ENCODE measurements around the gene KIRREL3.

Gene KIRREL3

DNA sequence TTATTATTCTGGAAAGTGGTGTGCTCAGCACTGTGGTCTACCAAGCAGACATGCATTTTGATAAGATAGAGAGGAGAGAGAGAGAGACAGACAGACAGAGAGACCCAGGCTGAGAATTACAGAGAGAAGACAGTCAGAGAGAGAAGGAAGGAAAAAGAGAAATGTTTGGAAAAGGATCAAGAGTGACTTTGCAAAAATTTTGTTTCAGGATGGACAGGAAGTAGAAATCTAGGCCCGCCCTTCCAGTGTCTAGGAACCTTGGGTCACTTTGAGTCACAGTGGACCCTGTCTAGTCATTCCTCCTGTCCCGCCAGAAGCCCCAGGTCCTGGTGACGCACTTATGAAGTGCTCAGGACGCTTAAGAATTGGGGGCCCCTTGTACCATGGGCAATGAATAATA is 478.4 kb downstream of the KIRREL3 start:
- DNase-seq, result no peak

DNA sequence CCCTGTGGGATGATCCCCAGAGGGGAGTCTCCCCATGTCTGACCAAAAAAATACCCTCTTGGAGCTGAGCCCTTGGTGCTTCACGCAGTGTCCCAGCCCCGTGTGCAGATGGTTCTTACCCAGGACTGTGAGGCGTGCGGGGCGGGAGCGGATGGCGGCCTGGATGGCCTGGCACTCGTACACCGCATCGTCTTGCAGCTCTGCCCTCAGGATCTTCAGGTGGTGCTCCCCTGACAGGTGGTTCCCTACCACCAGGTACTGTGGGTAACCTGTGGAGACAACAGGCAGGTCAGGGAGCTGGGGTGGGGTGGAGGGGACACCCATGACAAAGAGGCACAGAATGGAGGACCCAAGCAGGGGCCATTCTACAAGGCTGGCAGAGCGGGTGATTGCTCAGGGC is 479.4 kb downstream of the KIRREL3 start:
- DNase-seq, result no peak

DNA sequence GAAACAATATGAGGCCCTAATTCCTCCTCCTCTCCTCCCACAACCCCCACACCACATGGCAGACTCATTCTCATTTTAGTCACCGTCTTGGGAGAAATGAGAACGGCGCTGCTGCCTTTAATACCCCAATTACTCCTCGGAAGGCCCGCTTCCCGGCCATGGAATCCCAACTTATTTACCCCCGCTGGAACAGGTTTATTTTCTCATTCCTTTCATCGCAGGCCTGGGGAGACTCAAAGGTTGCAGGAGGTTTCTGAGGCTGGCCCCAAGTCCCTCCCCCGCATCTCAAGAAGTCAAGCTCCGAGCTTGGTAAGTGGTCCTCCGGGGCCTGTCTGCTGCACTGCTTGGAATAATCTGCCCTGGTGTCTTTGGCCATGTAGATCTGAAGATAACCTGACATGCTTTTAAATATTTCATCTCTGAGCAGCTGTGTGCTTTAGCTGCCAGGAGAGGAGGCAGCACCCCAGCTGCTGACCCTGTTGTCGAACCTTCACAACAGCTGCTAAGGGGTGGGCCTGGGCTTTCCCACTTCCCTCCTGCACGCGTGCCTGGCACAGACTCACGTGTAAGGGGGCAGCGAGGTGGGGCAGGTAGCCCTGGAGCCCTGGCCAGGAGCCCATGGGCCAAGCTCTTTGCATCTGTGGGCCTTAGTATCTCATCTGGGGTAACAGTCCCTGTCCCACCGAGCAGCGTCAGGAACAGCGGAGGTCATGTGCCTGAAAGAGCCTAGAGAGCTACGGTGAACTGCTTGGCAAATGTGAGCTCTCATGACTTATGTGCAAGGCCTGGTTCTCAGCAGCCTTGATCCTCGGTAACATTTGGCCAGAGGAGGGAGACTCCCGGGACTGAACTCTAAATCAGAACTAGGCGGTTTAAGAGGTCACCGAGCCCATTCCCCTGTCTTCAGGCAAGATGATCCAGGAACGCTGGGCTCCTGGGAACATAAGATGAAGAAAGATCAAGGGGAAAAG is 480.5 kb downstream of the KIRREL3 start:
- no peak for DNase-seq

GRCh38 chr11:126518972-126519690 is 481.4 kb downstream of the KIRREL3 start:
- DNase-seq, result no peak

DNA sequence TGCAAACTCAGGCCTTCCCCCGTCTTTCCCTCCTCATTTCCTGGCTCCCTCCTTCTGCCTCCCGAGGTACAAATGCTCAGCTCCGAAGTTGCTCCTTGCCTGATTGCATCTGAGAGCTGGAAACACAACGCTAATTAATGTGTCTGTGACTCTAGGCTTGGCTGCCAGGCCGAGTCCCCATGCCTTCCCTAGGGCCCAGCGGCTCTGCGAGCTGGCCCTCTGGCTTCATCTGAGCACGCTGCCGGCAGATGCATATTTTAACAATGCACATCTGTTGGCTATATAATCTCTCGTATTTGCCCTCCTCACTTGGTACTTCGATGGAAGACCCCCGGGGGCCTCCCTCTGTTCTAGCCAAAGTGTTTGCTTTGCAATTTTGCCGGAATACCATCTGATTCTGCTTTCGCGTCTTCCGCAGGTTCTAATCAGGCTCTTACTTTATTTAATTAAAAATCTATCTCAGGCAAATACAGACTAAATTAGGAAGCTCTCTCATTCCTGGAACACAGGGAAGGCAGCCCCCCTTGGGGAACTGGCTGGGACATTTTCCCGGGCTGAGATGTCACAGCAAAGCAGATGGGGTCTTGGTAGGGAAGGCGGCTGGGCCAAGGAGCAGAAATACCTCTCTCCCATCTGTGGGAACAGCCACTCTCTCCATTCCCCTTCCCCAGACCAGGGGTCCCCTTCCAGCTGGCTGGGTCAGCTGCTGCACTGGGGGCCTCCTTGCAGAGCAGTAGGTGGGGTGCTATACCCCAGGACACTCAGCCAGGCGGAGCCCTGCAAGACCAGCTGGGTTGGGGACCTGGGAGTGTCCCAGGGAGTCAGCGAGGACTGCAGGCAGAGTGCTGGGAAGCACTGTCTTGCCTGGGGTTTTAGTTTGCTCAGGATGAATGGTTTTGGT is 482.2 kb downstream of the KIRREL3 start:
- no peak for DNase-seq

GRCh38 chr11:126515501-126515900 is 485.1 kb downstream of the KIRREL3 start:
- DNase-seq, result no peak

- DNase-seq, result no peak
Observed at GRCh38 chr11:126514061-126514693, 486.4 kb downstream of the KIRREL3 start.

GRCh38 chr11:126512741-126513715 is 487.5 kb downstream of the KIRREL3 start:
- no peak for DNase-seq

DNA sequence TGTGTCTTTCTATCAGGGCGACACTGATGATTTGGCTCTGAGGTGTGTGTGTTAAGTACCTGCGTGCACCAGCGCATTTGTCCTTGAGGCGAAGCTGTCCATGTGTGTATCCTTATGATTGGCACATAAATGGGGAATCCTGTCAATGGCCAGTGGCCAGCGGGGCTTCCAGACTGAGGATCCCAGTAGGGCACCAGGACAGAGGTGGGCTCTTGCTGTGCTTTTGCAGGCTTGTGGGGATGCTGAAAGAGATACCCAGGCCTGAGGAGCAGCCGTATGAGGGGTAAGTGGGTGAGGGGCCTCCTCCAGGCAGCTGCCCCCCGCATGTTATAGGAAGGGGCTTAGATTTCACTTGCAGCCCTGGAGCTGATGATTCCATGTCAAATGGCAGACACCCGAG is 488.3 kb downstream of the KIRREL3 start:
- DNase-seq, result no peak

DNA sequence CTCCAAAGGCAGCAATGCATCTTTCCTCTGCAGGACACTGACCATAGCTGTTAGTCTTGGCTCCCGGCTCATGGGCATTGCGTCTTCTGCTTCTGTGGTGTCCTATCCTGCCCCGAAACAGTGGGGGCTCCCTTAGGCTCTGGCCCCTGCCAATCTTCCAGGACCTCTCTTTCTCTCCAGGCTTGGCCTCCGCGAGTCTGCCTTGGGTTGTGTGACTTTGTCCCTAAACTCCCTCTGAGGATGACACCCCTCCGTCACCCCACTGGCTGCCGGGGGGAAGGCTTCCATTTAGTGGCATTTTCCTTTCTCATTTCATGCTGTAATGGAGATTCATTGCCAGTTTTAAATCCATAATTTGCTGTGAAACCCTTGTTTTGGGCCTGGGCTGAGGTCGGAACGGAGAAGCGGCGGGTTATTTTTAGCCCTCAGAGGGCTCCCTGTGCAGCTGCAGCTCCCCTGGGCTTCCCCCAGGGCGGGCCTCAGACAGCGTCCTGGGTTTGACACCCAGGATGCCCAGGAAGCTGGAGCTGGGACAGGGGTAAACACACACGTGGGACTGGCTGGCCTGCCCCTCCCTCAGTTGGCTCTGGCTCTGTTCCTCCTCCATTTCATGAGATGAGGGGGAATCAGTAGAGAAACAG is 489.0 kb downstream of the KIRREL3 start:
- no peak for DNase-seq

- no peak for DNase-seq
Observed at GRCh38 chr11:126510621-126511370, 489.8 kb downstream of the KIRREL3 start.

- DNase-seq, result no peak
Observed at GRCh38 chr11:126507646-126508045, 492.9 kb downstream of the KIRREL3 start.

- no peak for DNase-seq
Observed at GRCh38 chr11:126506789-126507188, 493.8 kb downstream of the KIRREL3 start.

DNA sequence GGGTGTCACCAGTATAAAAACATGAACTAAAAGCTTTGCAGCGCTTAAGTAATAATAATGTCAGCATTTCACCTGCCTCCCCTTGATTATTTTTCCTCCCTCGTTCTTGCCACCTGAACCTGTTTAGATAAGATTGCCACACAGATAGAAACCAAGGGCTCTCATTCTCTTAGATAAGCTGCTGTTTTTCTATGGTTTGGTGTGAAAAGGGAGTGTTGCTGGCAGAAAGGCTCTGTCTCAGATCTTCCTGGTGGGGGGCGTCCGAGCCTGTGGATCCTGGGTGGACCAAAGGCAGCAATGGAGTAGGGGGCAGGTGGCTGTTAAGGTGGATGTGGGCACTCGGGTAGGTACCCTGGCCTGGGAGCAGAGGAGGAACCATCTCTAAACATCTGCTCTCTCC is 497.6 kb downstream of the KIRREL3 start:
- DNase-seq, result no peak

DNA sequence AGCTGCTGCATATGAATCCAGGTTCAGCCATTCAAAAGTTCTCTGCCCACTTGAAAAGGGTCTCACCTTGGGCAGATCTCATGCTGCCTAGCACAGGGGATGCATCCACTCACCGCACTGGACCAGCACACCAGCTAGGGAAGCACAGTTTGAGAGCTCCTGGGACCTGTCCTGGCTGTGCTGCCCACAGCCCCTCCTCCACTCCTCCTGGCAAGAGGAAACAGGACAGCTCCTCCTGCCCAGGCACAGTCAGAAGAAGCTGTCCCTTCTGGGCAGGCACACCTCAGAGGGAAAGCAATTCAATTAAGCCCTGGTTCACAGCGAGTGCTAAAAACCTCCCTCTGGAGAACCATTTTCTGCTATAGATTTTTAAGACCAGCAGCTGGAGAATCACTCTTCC is 498.4 kb downstream of the KIRREL3 start:
- DNase-seq, result no peak

- no peak for DNase-seq
Observed at GRCh38 chr11:126501641-126502040, 498.9 kb downstream of the KIRREL3 start.

DNA sequence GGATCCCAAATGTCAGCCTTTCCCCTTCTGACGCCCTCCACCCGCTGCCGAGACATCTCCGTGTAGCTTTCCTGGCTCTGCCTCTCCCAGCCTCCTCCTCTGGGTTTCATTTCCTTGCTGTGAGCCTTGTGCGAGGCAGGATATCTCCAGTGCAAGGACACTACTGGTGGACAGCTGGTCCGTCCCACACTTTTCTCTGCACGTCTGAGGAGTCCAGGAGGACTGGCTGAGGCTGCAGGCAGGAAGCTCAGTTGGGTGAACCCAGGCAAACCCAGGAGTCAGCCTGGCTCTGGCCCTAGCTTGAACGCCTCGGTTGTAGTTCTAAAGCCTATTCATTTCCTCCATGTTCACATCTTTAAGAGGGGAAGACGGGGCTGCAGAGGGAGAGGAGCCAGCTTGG is 499.6 kb downstream of the KIRREL3 start:
- no peak for DNase-seq

DNA sequence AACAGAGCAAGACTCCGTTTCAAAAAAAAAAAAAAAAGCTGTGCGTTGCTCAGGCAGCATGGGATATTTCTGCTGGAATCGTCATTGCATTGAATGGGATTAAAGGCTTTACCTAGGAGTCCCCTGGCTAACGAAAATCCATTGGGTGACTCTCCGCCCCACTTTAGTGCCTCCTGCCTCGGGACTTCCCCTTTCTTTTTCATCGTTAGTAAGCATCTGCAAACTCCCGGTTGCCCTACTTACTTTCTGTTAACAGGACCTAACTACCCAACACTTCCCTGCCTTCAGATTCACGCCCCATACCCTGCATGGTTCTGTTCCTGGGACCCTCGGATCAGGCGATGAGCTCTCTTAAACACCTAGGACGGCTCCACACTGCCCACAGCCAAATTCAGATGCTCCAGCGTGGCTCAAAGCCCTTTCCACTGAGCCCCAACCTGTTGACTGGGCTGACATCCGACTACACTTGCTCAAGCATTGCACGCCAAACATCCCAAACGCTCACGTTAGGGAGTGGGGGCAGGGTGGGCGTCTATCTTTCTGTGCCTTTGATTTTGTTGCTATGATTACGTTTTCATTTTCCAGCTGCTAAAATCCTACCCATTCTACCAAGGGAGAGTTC is 501.3 kb downstream of the KIRREL3 start:
- no peak for DNase-seq

- no peak for DNase-seq
Observed at GRCh38 chr11:126498281-126498680, 502.3 kb downstream of the KIRREL3 start.
